Muscle of leg (tissue), 11 donors: ENCODE data around the gene PFN1. TPM values are rescaled to one million over a fixed set of nuclear protein-coding genes. Genes with fewer than 3 reads are reported as not detected.

Source experiments
- DNase-seq: peaks from one replicate; pipeline ENCODE4 v3.0.0; 2013
- H3K27ac ChIP-seq: one replicate; pipeline ENCODE4 v1.5.1; 2013; ENCODE audit warnings: mild to moderate bottlenecking, low read length, control low read depth
- H3K27me3 ChIP-seq: one replicate; pipeline ENCODE4 v1.6.1; 2013; ENCODE audit warnings: low read length; ENCODE audit not compliant: control insufficient read depth, insufficient read depth
- H3K36me3 ChIP-seq: one replicate; pipeline ENCODE4 v1.6.1; 2013; ENCODE audit warnings: low read length; ENCODE audit not compliant: control insufficient read depth, insufficient read depth
- H3K4me1 ChIP-seq: one replicate; pipeline ENCODE4 v1.6.1; 2013; ENCODE audit warnings: low read length; ENCODE audit not compliant: control insufficient read depth, insufficient read depth
- H3K4me3 ChIP-seq: one replicate; pipeline ENCODE4 v1.5.1; 2013; ENCODE audit warnings: low read length, control low read depth
- H3K9me3 ChIP-seq: replicated peaks from 2 replicates; pipeline ENCODE4 v1.6.1; 2013; ENCODE audit warnings: low read depth, low read length; ENCODE audit not compliant: control insufficient read depth
- WGBS: methylation state at CpG from one replicate; pipeline ENCODE4 v1.1.5; 2013; ENCODE audit warnings: missing lambda C conversion rate; ENCODE audit not compliant: insufficient coverage; 5-methylcytosine and 5-hydroxymethylcytosine counted together
- polyA plus RNA-seq, 8 donors: library from polyadenylated mRNA; unstranded; fragments of 120-200 nt; gene quantifications; one replicate each; pipeline versions ENCODE4 v1.2.1 to v1.2.3, GENCODE V29; 2013; ENCODE audit warnings: inconsistent platforms in 1 of 8, low replicate concordance in 1 of 8; ENCODE audit not compliant: insufficient read length in 8 of 8, insufficient read depth in 1 of 8
- total RNA-seq: library from RNA; stranded (reverse); fragments of 120-200 nt; gene quantifications from one replicate; pipeline ENCODE4 v1.2.4, GENCODE V29; 2013

PFN1 gene
- total and polyA plus RNA-seq, 9 donors, result 175 to 498 (median 443) TPM

GRCh38 chr17:4982305-4982704 lies 34.0 kb upstream of the PFN1 start:
- Histone ChIP-seq H3K27me3 (no peaks in the 10 kb centered on the region), H3K4me3 (no peak overlapping the region), H3K4me1 (peaks cover 13% of the 10 kb centered on the region), H3K9me3 (no peaks in the 10 kb centered on the region), H3K27ac (no peak overlapping the region), H3K36me3 (peaks cover 48% of the 10 kb centered on the region)
- no peak for DNase-seq
- WGBS, result 70% methylated on average over 5 of the region's 5 CpGs

GRCh38 chr17:4980644-4981216 lies 32.4 kb upstream of the PFN1 start:
- peaks cover 60% of the 10 kb centered on the region for H3K36me3 ChIP-seq
- H3K27me3 ChIP-seq, result no peaks in the 10 kb centered on the region
- no peak overlapping the region for H3K4me3 ChIP-seq
- 29% methylated on average over 2 of the region's 6 CpGs for WGBS
- no peak overlapping the region for H3K27ac ChIP-seq
- peaks cover 3% of the 10 kb centered on the region for H3K4me1 ChIP-seq
- DNase-seq, result peak; percentile 77
- H3K9me3 ChIP-seq, result no peaks in the 10 kb centered on the region

DNA sequence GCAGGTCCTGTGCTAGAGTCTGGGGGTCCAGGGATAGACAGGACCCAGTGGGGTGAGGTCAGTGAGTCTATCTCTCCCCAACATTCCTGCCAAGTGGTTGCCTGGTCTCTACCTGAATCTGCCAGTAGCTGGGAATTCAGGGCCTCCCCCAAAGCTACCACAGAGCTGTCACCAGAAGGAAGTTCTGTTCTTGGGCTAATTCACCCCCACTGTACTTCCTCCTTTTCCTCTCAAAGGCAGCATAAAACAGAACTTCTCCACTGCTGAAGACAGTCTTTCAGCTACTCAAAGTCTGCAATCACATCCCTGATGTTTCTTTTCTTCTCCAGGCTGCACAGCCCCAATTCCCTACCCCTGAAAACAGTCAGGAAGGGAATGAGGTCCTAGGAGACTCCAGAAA lies 30.4 kb upstream of the PFN1 start:
- H3K9me3 ChIP-seq, result no peaks in the 10 kb centered on the region
- H3K4me1 ChIP-seq, result peaks cover 12% of the 10 kb centered on the region
- DNase-seq, result no peak
- H3K4me3 ChIP-seq, result no peak overlapping the region
- H3K27me3 ChIP-seq, result no peaks in the 10 kb centered on the region
- H3K36me3 ChIP-seq, result peaks cover 75% of the 10 kb centered on the region
- no peak overlapping the region for H3K27ac ChIP-seq

GRCh38 chr17:4974115-4974670 lies 25.9 kb upstream of the PFN1 start:
- H3K4me1 ChIP-seq, result peaks cover 35% of the 10 kb centered on the region
- H3K9me3 ChIP-seq, result no peaks in the 10 kb centered on the region
- H3K27me3 ChIP-seq, result no peaks in the 10 kb centered on the region
- no peak overlapping the region for H3K4me3 ChIP-seq
- peaks cover 87% of the 10 kb centered on the region for H3K36me3 ChIP-seq
- DNase-seq, result no peak
- H3K27ac ChIP-seq, result no peak overlapping the region
- no CpG with 5 or more reads among the region's 9 CpGs for WGBS

DNA sequence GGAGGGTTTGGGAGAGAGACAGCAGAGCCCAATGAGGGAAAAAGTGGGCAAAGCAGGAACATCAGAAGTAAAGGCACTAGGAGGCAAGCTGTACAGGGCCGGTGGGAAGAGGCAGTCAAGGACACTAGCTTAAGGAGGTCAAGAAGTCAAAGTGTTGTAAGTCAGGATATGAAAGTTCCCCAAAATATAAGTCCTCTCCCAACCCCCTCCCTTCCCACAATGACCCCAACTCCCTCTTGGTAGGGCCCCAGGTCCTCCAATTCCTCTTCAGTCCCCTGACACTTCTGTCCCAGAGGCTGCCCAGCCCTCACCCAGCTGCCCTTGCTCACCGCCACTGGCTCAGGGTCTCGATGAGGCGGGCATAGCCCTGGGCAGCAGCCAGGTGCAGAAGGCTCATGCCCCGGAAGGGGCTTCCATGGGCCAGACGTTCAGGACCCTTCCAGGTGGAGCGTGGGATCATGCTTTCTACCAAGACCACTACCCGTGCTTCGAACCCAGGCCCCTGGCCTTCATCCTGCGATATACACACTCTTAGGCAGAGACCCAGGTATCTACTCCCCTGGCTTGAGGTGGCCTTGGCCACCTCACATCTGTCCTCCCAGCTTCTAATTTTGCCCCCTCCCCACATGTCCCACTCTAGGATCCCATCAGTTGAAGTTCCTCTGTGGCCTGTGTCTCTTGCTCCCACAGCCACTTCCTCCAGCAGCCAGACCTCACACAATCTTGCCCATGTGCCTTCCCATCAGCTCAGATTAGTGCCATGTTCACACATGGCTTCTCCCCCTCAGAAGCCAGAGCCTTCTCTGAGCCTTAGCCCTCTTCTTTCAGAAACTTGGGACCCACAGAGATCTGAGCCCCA lies 25.2 kb upstream of the PFN1 start:
- 89% methylated on average over 7 of the region's 10 CpGs for WGBS
- no peak for DNase-seq
- Histone ChIP-seq H3K36me3 (peaks cover 86% of the 10 kb centered on the region), H3K4me3 (no peak overlapping the region), H3K4me1 (peaks cover 42% of the 10 kb centered on the region), H3K27ac (no peak overlapping the region), H3K27me3 (no peaks in the 10 kb centered on the region), H3K9me3 (no peaks in the 10 kb centered on the region)

DNA sequence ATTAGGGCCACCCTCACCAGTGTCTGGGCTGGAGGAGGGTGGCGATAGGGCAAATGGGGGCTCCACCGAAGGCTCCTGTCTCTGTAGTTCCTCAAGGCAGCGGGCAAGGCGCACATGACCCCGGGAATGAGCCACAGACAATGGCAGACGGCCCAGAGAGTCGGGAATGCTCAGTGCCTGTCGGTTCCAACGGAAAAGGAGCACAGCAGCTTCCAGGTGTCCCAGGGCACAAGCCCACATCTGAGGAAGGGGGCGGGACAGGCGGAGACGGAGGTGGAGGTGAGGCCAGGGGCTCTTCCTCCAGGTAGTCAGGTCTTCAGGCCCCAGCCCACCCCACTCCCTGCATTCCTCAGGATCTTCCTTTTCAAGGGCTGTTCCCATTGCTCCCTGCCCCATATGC lies 24.4 kb upstream of the PFN1 start:
- Histone ChIP-seq H3K4me3 (no peak overlapping the region), H3K4me1 (peaks cover 48% of the 10 kb centered on the region), H3K36me3 (peaks cover 79% of the 10 kb centered on the region), H3K27me3 (no peaks in the 10 kb centered on the region), H3K27ac (no peak overlapping the region), H3K9me3 (no peaks in the 10 kb centered on the region)
- no peak for DNase-seq
- WGBS, result 72% methylated on average over 12 of the region's 12 CpGs

- H3K4me1 ChIP-seq, result peaks cover 48% of the 10 kb centered on the region
- peaks cover 75% of the 10 kb centered on the region for H3K36me3 ChIP-seq
- WGBS, result 100% methylated on average over 6 of the region's 12 CpGs
- H3K27me3 ChIP-seq, result no peaks in the 10 kb centered on the region
- H3K4me3 ChIP-seq, result no peak overlapping the region
- no peaks in the 10 kb centered on the region for H3K9me3 ChIP-seq
- no peak overlapping the region for H3K27ac ChIP-seq
- no peak for DNase-seq
Observed at GRCh38 chr17:4972322-4972721, 24.0 kb upstream of the PFN1 start.

DNA sequence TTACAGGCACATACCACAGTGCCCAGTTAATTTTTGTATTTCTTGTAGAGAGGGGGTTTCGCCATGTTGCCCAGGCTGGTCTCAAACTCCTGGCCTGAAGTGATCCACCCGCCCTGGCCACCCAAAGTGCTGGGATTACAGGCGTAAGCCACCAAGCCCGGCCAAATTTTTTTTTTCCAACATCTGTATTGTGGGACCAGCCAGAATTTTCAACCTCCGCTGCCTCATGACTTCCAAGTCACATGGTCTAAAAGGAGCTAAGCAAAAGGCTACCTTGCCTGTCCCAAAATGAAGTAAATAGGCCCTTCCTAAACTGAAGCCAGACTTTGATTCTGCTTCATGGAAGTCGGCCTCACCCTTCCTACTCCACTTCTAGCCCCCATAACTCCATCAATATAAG lies 23.5 kb upstream of the PFN1 start:
- H3K4me3 ChIP-seq, result no peak overlapping the region
- H3K9me3 ChIP-seq, result no peaks in the 10 kb centered on the region
- peaks cover 48% of the 10 kb centered on the region for H3K4me1 ChIP-seq
- DNase-seq, result peak; percentile 66
- H3K36me3 ChIP-seq, result peaks cover 70% of the 10 kb centered on the region
- WGBS, result 58% methylated on average over 4 of the region's 6 CpGs
- no peaks in the 10 kb centered on the region for H3K27me3 ChIP-seq
- no peak overlapping the region for H3K27ac ChIP-seq

GRCh38 chr17:4970273-4970672 lies 21.9 kb upstream of the PFN1 start:
- DNase-seq, result peak; percentile 46
- Histone ChIP-seq H3K27ac (no peak overlapping the region), H3K36me3 (peaks cover 64% of the 10 kb centered on the region), H3K9me3 (no peaks in the 10 kb centered on the region), H3K4me3 (no peak overlapping the region), H3K27me3 (no peaks in the 10 kb centered on the region), H3K4me1 (peaks cover 59% of the 10 kb centered on the region)
- WGBS, result 85% methylated on average over 4 of the region's 8 CpGs

GRCh38 chr17:4969551-4970173 lies 21.3 kb upstream of the PFN1 start:
- Histone ChIP-seq H3K27me3 (no peaks in the 10 kb centered on the region), H3K9me3 (no peaks in the 10 kb centered on the region), H3K27ac (peak overlapping the region; percentile 100), H3K36me3 (peaks cover 60% of the 10 kb centered on the region), H3K4me1 (peaks cover 57% of the 10 kb centered on the region), H3K4me3 (peak overlapping the region; percentile 88)
- DNase-seq, result no peak
- WGBS, result 68% methylated on average over 12 of the region's 16 CpGs
